ENCODE results near the gene KCTD19.

KCTD19 gene

GRCh38 chr16:67255553-67256221 lies 70.9 kb downstream of the KCTD19 start:
- H2BK5ac ChIP-seq (ENCODE audit: low read depth, low read length, poor library complexity), result no peak overlapping the region
- H3K18ac ChIP-seq (ENCODE audit: low read length), result no peak overlapping the region
- no peak overlapping the region for H4K8ac ChIP-seq (ENCODE audit: low read depth, low read length)
- no CpG with 5 or more reads among the region's 17 CpGs for WGBS (ENCODE audit: extremely low coverage, insufficient coverage, insufficient read length)
- H3K4me3 ChIP-seq (ENCODE audit: low read depth, low read length), result no peak overlapping the region
- H3K79me2 ChIP-seq (ENCODE audit: control insufficient read depth, insufficient read depth, low read length, poor library complexity), result no peaks in the 10 kb centered on the region
- no peak overlapping the region for H3K14ac ChIP-seq (ENCODE audit: low read length)
- no peak overlapping the region for H3K23ac ChIP-seq (ENCODE audit: low read length)
- no peaks in the 10 kb centered on the region for H3K36me3 ChIP-seq (ENCODE audit: control insufficient read depth in 1 of 2, insufficient read depth in 2 of 2, low read length in 2 of 2)
- no peak for DNase-seq
- no peak overlapping the region for H4K91ac ChIP-seq (ENCODE audit: low read depth, low read length)
- H3K9ac ChIP-seq (ENCODE audit: low read length), result no peak overlapping the region
- no peak overlapping the region for H3K27ac ChIP-seq (ENCODE audit: low read depth, low read length)
- H3K79me1 ChIP-seq (ENCODE audit: low read length), result no peaks in the 10 kb centered on the region
- no peak overlapping the region for H2AFZ ChIP-seq (ENCODE audit: insufficient read depth, low read length, poor library complexity)
- no peak overlapping the region for H2BK12ac ChIP-seq (ENCODE audit: low read length)
- H2AK5ac ChIP-seq (ENCODE audit: low read length), result no peak overlapping the region
- H3K27me3 ChIP-seq (ENCODE audit: insufficient read depth, low read length), result no peaks in the 10 kb centered on the region
- no peak overlapping the region for H4K12ac ChIP-seq (ENCODE audit: low read depth, low read length)
- peaks cover 5% of the 10 kb centered on the region for H3K9me3 ChIP-seq (ENCODE audit: insufficient read depth, low read depth, low read length)
- H3K4ac ChIP-seq (ENCODE audit: low read depth, low read length), result no peak overlapping the region
- no peak overlapping the region for H2BK120ac ChIP-seq (ENCODE audit: insufficient read depth, low read length, poor library complexity)
- no peak overlapping the region for H3K4me2 ChIP-seq (ENCODE audit: low read length)
- no peaks in the 10 kb centered on the region for H3K4me1 ChIP-seq (ENCODE audit: control insufficient read depth in 1 of 2, insufficient read depth in 2 of 2, low read length in 2 of 2)

GRCh38 chr16:67254801-67255552 lies 71.6 kb downstream of the KCTD19 start:
- WGBS (ENCODE audit: extremely low coverage, insufficient coverage, insufficient read length), result no CpG with 5 or more reads among the region's 18 CpGs
- DNase-seq, result no peak
- Histone ChIP-seq H4K12ac (ENCODE audit: low read depth, low read length) (no peak overlapping the region), H2BK12ac (ENCODE audit: low read length) (no peak overlapping the region), H3K4me2 (ENCODE audit: low read length) (no peak overlapping the region), H3K23ac (ENCODE audit: low read length) (no peak overlapping the region), H3K14ac (ENCODE audit: low read length) (no peak overlapping the region), H3K9ac (ENCODE audit: low read length) (no peak overlapping the region), H2BK5ac (ENCODE audit: low read depth, low read length, poor library complexity) (no peak overlapping the region), H3K27me3 (ENCODE audit: insufficient read depth, low read length) (peaks cover 3% of the 10 kb centered on the region), H3K4me1 (ENCODE audit: control insufficient read depth in 1 of 2, insufficient read depth in 2 of 2, low read length in 2 of 2) (no peaks in the 10 kb centered on the region), H3K4me3 (ENCODE audit: low read depth, low read length) (no peak overlapping the region), H2BK120ac (ENCODE audit: insufficient read depth, low read length, poor library complexity) (no peak overlapping the region), H3K79me2 (ENCODE audit: control insufficient read depth, insufficient read depth, low read length, poor library complexity) (no peaks in the 10 kb centered on the region), H2AK5ac (ENCODE audit: low read length) (no peak overlapping the region), H2AFZ (ENCODE audit: insufficient read depth, low read length, poor library complexity) (no peak overlapping the region), H3K27ac (ENCODE audit: low read depth, low read length) (no peak overlapping the region), H3K36me3 (ENCODE audit: control insufficient read depth in 1 of 2, insufficient read depth in 2 of 2, low read length in 2 of 2) (no peaks in the 10 kb centered on the region), H3K79me1 (ENCODE audit: low read length) (no peaks in the 10 kb centered on the region), H4K8ac (ENCODE audit: low read depth, low read length) (no peak overlapping the region), H3K9me3 (ENCODE audit: insufficient read depth, low read depth, low read length) (peaks cover 5% of the 10 kb centered on the region), H4K91ac (ENCODE audit: low read depth, low read length) (no peak overlapping the region), H3K4ac (ENCODE audit: low read depth, low read length) (no peak overlapping the region), H3K18ac (ENCODE audit: low read length) (no peak overlapping the region)

GRCh38 chr16:67252609-67253497 lies 73.7 kb downstream of the KCTD19 start:
- Histone ChIP-seq H3K4me3 (ENCODE audit: low read depth, low read length) (no peak overlapping the region), H3K18ac (ENCODE audit: low read length) (no peak overlapping the region), H2BK12ac (ENCODE audit: low read length) (no peak overlapping the region), H3K4ac (ENCODE audit: low read depth, low read length) (no peak overlapping the region), H3K79me1 (ENCODE audit: low read length) (peaks cover 2% of the 10 kb centered on the region), H3K9me3 (ENCODE audit: insufficient read depth, low read depth, low read length) (peaks cover 1% of the 10 kb centered on the region), H3K4me1 (ENCODE audit: control insufficient read depth in 1 of 2, insufficient read depth in 2 of 2, low read length in 2 of 2) (peaks cover 11 to 12% of the 10 kb centered on the region in 2 experiments), H4K91ac (ENCODE audit: low read depth, low read length) (no peak overlapping the region), H2AK5ac (ENCODE audit: low read length) (no peak overlapping the region), H3K79me2 (ENCODE audit: control insufficient read depth, insufficient read depth, low read length, poor library complexity) (no peaks in the 10 kb centered on the region), H4K8ac (ENCODE audit: low read depth, low read length) (no peak overlapping the region), H3K27me3 (ENCODE audit: insufficient read depth, low read length) (peaks cover 25% of the 10 kb centered on the region), H3K36me3 (ENCODE audit: control insufficient read depth in 1 of 2, insufficient read depth in 2 of 2, low read length in 2 of 2) (no peaks in the 10 kb centered on the region), H3K14ac (ENCODE audit: low read length) (no peak overlapping the region), H4K12ac (ENCODE audit: low read depth, low read length) (no peak overlapping the region), H3K4me2 (ENCODE audit: low read length) (no peak overlapping the region), H2BK120ac (ENCODE audit: insufficient read depth, low read length, poor library complexity) (no peak overlapping the region), H3K23ac (ENCODE audit: low read length) (no peak overlapping the region), H2BK5ac (ENCODE audit: low read depth, low read length, poor library complexity) (no peak overlapping the region), H3K27ac (ENCODE audit: low read depth, low read length) (no peak overlapping the region), H3K9ac (ENCODE audit: low read length) (no peak overlapping the region), H2AFZ (ENCODE audit: insufficient read depth, low read length, poor library complexity) (no peak overlapping the region)
- WGBS (ENCODE audit: extremely low coverage, insufficient coverage, insufficient read length), result no CpG with 5 or more reads among the region's 4 CpGs
- DNase-seq, result no peak

- Histone ChIP-seq H3K27ac (ENCODE audit: low read depth, low read length) (no peak overlapping the region), H4K8ac (ENCODE audit: low read depth, low read length) (no peak overlapping the region), H2BK12ac (ENCODE audit: low read length) (no peak overlapping the region), H3K4me3 (ENCODE audit: low read depth, low read length) (no peak overlapping the region), H2AK5ac (ENCODE audit: low read length) (no peak overlapping the region), H2BK5ac (ENCODE audit: low read depth, low read length, poor library complexity) (no peak overlapping the region), H2AFZ (ENCODE audit: insufficient read depth, low read length, poor library complexity) (no peak overlapping the region), H3K4me2 (ENCODE audit: low read length) (no peak overlapping the region), H3K79me2 (ENCODE audit: control insufficient read depth, insufficient read depth, low read length, poor library complexity) (peaks cover 3% of the 10 kb centered on the region), H2BK120ac (ENCODE audit: insufficient read depth, low read length, poor library complexity) (no peak overlapping the region), H3K18ac (ENCODE audit: low read length) (no peak overlapping the region), H3K9ac (ENCODE audit: low read length) (no peak overlapping the region), H3K4ac (ENCODE audit: low read depth, low read length) (no peak overlapping the region), H3K4me1 (ENCODE audit: control insufficient read depth in 1 of 2, insufficient read depth in 2 of 2, low read length in 2 of 2) (peaks cover 21 to 26% of the 10 kb centered on the region in 2 experiments), H4K12ac (ENCODE audit: low read depth, low read length) (no peak overlapping the region), H3K9me3 (ENCODE audit: insufficient read depth, low read depth, low read length) (peaks cover 1% of the 10 kb centered on the region), H4K91ac (ENCODE audit: low read depth, low read length) (no peak overlapping the region), H3K36me3 (ENCODE audit: control insufficient read depth in 1 of 2, insufficient read depth in 2 of 2, low read length in 2 of 2) (no peaks in the 10 kb centered on the region), H3K27me3 (ENCODE audit: insufficient read depth, low read length) (peaks cover 27% of the 10 kb centered on the region), H3K23ac (ENCODE audit: low read length) (no peak overlapping the region), H3K79me1 (ENCODE audit: low read length) (peaks cover 17% of the 10 kb centered on the region), H3K14ac (ENCODE audit: low read length) (no peak overlapping the region)
- no peak for DNase-seq
- no CpG with 5 or more reads among the region's 4 CpGs for WGBS (ENCODE audit: extremely low coverage, insufficient coverage, insufficient read length)
Observed at GRCh38 chr16:67250045-67250327, 76.6 kb downstream of the KCTD19 start.
